Measurements from ENCODE around the gene VPS13A. TPM values are rescaled to one million over a fixed set of nuclear protein-coding genes. Genes with fewer than 3 reads are reported as not detected.

The VPS13A gene
- total RNA-seq, 2 experiments from 2014 or later, result 27.3 to 30.4 TPM

DNA sequence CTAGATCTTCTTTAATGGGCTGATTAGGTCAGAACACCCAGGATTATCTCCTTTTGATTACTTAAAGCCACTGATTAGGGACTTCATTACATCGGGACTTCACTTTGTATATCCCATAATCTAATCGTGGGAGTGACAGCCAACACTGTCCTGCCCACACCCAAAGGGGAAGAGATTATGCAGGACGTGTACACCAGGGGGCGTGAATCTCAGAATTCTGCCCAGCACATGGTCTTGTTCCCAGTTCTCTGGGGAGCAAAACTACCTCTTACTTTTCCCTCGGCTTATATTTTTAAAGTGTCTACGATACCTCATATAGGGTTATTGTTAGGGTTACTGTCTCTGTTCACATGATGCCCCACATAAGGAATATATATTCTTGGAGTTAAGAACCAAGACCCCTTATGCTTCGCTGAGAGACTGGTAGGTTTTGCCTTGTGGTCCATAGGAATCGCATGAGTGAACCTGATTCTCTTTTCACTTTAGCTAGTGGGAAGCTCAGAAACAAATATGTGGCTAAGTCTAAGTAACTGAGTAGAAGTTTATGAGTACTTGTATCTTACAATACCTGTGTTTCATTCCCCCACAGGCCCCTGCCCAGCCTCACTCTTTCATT lies 278.1 kb downstream of the VPS13A start:
- POLR2A ChIA-PET, result no interaction called here
- CTCF ChIA-PET, result interaction anchor here (0.8 to 9.0 kb wide), 21 partner anchors 8 to 667 kb away, joined by 3 to 132 read pairs (median 11); no protein-coding TSS in a partner anchor

DNA sequence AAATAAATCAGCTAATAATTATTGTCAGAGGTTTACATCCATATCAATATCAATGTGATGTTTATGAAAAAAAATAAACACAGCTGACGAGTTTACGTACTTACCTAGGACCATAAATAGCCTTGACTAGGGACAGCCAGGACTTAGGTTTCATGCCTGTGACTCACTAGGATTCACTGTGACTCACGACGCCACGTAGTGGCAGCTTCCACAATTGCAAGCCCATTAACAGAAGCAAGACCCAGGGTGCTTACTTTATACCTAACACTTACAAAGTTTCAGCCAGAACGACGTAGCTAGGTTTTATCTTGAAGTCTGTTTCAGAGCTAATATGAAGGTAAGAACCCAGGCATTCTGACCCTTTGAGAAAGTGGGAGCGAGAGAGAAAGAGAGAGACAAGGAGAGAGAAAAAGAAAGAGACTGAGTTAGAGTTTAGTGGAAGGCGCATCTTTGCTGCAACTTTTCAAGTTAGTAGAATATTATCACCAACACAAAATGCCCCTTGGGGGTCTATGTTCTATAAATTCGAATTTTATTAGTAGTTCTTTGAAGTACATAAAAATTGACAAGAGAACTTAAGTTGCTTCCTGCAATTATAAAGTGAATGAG lies 279.6 kb downstream of the VPS13A start:
- ChIA-PET CTCF (interaction anchor here (0.5 to 9.0 kb wide), 61 partner anchors 8 to 665 kb away, joined by 3 to 132 read pairs (median 4); partner anchors contain the start of gene VPS13A), POLR2A (interaction anchor here (0.6 kb wide), 1 partner anchor 20 kb away, joined by 3 read pairs; no protein-coding TSS in a partner anchor)
- Mint-ChIP-seq H3K9me3 (no peaks in the 10 kb centered on the region), H3K27ac (no peak overlapping the region), H3K27me3 (no peaks in the 10 kb centered on the region), H3K4me1 (ENCODE audit: low read depth) (peaks cover 13% of the 10 kb centered on the region), H3K36me3 (no peaks in the 10 kb centered on the region), H3K4me3 (no peak overlapping the region)
- peak; percentile 91 for DNase-seq
- intact Hi-C loops (cut with micrococcal nuclease), result loop anchor here (1.0 to 10.0 kb wide), 5 partner anchors 190 to 758 kb away; partner anchors contain the start of genes GNA14 and GNAQ

More for the DNA sequence above, 278.1 kb downstream of the VPS13A start:
- DNase-seq, result peak; percentile 68
- peaks cover 3% of the 10 kb centered on the region for H3K27me3 Mint-ChIP-seq
- H3K36me3 Mint-ChIP-seq, result no peaks in the 10 kb centered on the region
- no peak overlapping the region for H3K4me3 Mint-ChIP-seq
- H3K4me1 Mint-ChIP-seq (ENCODE audit: low read depth), result peaks cover 13% of the 10 kb centered on the region
- H3K9me3 Mint-ChIP-seq, result no peaks in the 10 kb centered on the region
- no peak overlapping the region for H3K27ac Mint-ChIP-seq
- intact Hi-C loops (cut with micrococcal nuclease), result loop anchor here (1.0 to 10.0 kb wide), 5 partner anchors 33 to 759 kb away; partner anchors contain the start of genes GNA14 and GNAQ

DNA sequence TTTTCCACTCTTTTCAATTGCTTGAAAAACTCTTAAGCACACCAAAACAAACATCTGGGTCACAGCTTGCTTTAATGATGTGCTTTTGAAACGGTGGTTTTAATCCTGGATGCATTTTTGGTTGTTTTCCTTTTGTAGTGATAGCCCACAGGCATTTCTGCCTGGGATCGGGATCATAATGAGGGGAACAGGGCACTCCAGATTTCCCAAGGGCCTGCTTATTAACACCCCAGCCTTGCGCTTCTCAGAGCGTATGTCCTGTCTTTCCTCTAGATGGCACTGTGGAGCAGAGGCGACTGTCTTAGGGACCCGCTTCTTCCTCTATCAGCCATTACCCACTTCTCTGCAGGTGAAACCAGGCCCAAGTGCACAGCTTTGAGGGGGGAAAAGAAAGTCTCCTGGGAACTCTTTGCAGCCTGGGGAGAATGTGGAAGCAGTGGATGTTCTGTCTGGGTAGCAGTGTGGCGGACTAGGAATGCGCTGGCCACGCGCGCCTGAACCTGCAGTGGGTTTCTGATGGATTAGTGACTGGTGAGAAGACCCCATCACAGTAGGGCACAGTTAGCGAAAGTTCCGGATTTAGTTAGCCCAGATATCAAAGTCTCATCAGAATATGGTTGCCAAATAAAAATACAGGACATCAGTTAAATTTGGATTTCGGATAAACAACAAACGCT lies 280.7 kb downstream of the VPS13A start:
- H3K36me3 Mint-ChIP-seq, result no peaks in the 10 kb centered on the region
- H3K9me3 Mint-ChIP-seq, result no peaks in the 10 kb centered on the region
- H3K4me1 Mint-ChIP-seq (ENCODE audit: low read depth), result peaks cover 13% of the 10 kb centered on the region
- H3K4me3 Mint-ChIP-seq, result no peak overlapping the region
- ChIA-PET POLR2A (no interaction called here), CTCF (interaction anchor here (0.6 to 9.0 kb wide), 46 partner anchors 9 to 664 kb away, joined by 3 to 132 read pairs (median 4); partner anchors contain the start of gene VPS13A)
- H3K27me3 Mint-ChIP-seq, result no peaks in the 10 kb centered on the region
- H3K27ac Mint-ChIP-seq, result no peak overlapping the region
- DNase-seq, result peak; percentile 75
- intact Hi-C loops (cut with micrococcal nuclease), result loop anchor here (1.0 to 10.0 kb wide), 9 partner anchors 18 to 757 kb away; partner anchors contain the start of genes GNA14, GNAQ and VPS13A

DNA sequence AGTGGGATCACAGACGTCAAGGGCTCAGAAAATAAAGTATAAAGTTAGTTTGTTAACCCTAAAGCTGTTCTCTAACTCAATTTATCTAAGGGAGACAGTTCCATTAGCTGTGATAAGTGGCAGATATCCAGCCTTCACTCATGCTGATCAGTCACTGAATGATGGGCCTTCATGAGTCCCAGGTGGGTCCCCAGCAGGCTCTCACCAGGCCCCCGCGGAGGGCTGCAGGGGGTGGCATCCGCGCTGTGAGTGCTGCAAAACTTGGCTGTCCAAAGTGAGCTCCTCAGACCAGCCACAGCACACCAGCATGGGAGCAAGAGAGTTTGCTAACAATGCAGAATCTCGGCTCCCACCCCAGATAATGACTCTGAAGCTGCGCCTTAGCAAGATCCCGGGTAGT lies 283.6 kb downstream of the VPS13A start:
- Mint-ChIP-seq H3K4me1 (ENCODE audit: low read depth) (peaks cover 9% of the 10 kb centered on the region), H3K4me3 (no peak overlapping the region), H3K9me3 (no peaks in the 10 kb centered on the region), H3K27me3 (peaks cover 1% of the 10 kb centered on the region), H3K27ac (no peak overlapping the region), H3K36me3 (no peaks in the 10 kb centered on the region)
- DNase-seq, result no peak
- ChIA-PET CTCF (interaction anchor here (1.2 to 9.0 kb wide), 3 partner anchors 15 to 575 kb away, joined by 3 to 132 read pairs (median 7); no protein-coding TSS in a partner anchor), POLR2A (interaction anchor here (0.8 kb wide), 1 partner anchor 10 kb away, joined by 3 read pairs; no protein-coding TSS in a partner anchor)
- intact Hi-C loops (cut with micrococcal nuclease), result no loop called here

DNA sequence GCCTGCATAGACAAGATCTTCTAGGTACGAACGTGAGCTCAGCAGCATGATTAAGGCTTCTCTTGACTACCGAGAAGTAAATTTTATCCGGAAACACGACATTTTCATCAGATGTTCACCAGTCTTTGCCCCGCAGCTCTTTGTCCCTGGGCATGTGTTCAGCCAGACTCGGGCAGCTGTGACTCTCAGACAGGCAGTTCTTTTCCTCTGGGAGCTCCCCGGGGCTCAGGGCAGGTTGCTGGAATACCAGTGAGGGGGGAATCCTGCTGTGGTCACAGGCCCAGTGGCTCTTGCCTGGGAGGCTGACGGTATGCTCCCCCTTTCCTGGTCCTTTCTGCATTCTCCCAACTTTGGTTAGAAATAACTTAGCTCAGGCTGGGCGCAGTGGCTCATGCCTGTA lies 284.7 kb downstream of the VPS13A start:
- intact Hi-C loops (cut with micrococcal nuclease), result no loop called here
- H3K9me3 Mint-ChIP-seq, result no peaks in the 10 kb centered on the region
- H3K27me3 Mint-ChIP-seq, result peaks cover 3% of the 10 kb centered on the region
- no peaks in the 10 kb centered on the region for H3K36me3 Mint-ChIP-seq
- no peak for DNase-seq
- H3K4me3 Mint-ChIP-seq, result no peak overlapping the region
- POLR2A ChIA-PET, result no interaction called here
- no peak overlapping the region for H3K27ac Mint-ChIP-seq
- CTCF ChIA-PET, result interaction anchor here (1.0 to 1.2 kb wide), 2 partner anchors 29 to 290 kb away, joined by 3 read pairs; no protein-coding TSS in a partner anchor
- peaks cover 7% of the 10 kb centered on the region for H3K4me1 Mint-ChIP-seq (ENCODE audit: low read depth)

DNA sequence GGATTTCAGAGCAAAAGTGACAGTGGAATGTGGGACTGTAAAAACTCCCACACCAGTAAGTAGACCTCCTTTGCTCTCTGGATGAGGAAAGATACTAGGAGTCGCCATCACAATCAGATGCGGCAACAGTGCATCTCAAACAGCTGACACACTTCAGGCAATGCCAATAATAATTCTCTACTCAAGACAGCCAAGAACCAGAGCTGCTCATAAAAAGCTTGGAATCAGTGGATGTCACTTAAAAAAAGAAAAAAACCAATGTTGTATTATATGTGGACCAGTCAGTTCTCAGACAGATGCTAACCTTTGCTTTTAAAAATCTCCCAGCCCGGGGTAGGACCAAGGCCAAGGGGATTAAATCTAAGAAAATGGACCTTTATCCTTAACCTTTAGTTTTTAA lies 285.8 kb downstream of the VPS13A start:
- Mint-ChIP-seq H3K36me3 (no peaks in the 10 kb centered on the region), H3K4me1 (ENCODE audit: low read depth) (peaks cover under 1% of the 10 kb centered on the region), H3K27ac (no peak overlapping the region), H3K9me3 (no peaks in the 10 kb centered on the region), H3K4me3 (no peak overlapping the region), H3K27me3 (peaks cover 6% of the 10 kb centered on the region)
- CTCF ChIA-PET, result no interaction called here
- DNase-seq, result no peak
- intact Hi-C loops (cut with micrococcal nuclease), result no loop called here
- POLR2A ChIA-PET, result no interaction called here

DNA sequence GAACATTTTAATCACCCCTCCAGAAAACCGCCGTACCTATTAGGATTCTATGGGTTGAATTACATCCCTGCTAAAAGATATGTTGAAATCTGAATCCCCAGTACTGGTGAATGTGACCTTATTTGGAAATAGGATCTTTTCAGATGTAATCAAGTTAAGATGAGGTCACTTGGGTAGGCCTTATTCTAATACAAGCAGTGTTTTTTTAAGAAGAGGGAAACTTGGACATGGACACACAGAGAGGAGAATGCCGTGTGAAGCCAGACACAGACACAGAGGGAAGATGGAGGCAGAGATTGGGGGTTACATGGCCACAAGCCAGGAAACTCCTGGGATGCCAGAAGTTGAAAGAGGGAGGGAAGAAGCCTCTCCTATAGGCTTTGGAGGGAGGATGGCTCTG lies 287.3 kb downstream of the VPS13A start:
- Mint-ChIP-seq H3K4me3 (no peak overlapping the region), H3K9me3 (no peaks in the 10 kb centered on the region), H3K27ac (no peak overlapping the region), H3K36me3 (no peaks in the 10 kb centered on the region), H3K27me3 (peaks cover 6% of the 10 kb centered on the region), H3K4me1 (ENCODE audit: low read depth) (no peaks in the 10 kb centered on the region)
- ChIA-PET POLR2A (no interaction called here), CTCF (interaction anchor here (1.2 kb wide), 1 partner anchor 8 kb away, joined by 6 read pairs; no protein-coding TSS in a partner anchor)
- no peak for DNase-seq
- intact Hi-C loops (cut with micrococcal nuclease), result no loop called here

DNA sequence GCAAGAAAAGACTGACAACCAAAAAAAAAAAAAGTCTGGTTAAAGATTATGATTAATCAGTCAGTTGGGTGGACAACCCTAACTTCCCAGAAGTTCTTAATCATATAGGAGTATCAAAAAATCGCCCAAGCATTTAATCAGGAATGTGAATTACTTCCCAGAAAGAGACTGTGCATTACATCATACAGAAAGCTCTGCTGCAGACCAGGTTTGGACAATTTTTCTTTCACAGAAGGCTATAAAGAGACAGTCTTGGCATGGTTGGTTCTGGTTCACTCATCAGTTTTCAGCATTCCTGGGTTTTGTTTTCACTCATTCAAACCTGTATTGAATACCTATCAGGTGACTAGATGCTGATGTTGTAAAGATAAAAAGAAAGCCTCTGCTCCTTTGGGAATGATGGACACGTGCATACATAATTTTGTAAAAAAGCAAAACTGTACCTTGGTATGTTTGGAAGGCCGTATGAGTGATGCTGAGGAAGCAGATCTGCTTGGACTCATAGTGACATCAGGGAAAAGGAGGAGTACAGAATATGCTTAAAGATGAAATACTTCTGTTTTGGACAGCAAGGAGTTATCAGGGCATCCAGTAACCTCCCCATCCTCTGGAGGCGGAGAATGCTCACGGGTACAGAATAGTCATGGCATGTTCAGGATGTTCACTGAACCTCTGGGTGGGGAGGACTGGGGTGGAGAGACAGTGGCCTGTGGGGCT lies 292.3 kb downstream of the VPS13A start:
- Mint-ChIP-seq H3K27me3 (peaks cover 4% of the 10 kb centered on the region), H3K27ac (no peak overlapping the region), H3K4me3 (no peak overlapping the region), H3K36me3 (no peaks in the 10 kb centered on the region), H3K4me1 (ENCODE audit: low read depth) (peaks cover under 1% of the 10 kb centered on the region), H3K9me3 (peaks cover 12% of the 10 kb centered on the region)
- DNase-seq, result no peak
- POLR2A ChIA-PET, result no interaction called here
- intact Hi-C loops (cut with micrococcal nuclease), result loop anchor here (10.0 kb wide), 1 partner anchor 435 kb away; no protein-coding TSS in a partner anchor
- CTCF ChIA-PET, result interaction anchor here (1.3 kb wide), 1 partner anchor 13 kb away, joined by 7 read pairs; no protein-coding TSS in a partner anchor

Other genes starting within 250 kb of the VPS13A start
- gene FOXB2, start 157.9 kb upstream of the VPS13A start, total RNA-seq, result not detected